Nephron progenitor cell (in vitro differentiated cells): ENCODE data around the gene DPP6.

Source experiments
- DNase-seq: peaks from one replicate; pipeline ENCODE4 v3.0.0; 2021
- H3K27ac Mint-ChIP-seq: 2 replicates; pipeline ENCODE4 v1.8.0; 2021; ENCODE audit warnings: mild to moderate bottlenecking, moderate library complexity, mixed read lengths
- H3K27me3 Mint-ChIP-seq: 2 replicates; pipeline ENCODE4 v1.8.0; 2021; ENCODE audit warnings: mild to moderate bottlenecking, low read depth, mixed read lengths; ENCODE audit not compliant: poor library complexity
- H3K36me3 Mint-ChIP-seq: 2 replicates; pipeline ENCODE4 v1.8.0; 2021; ENCODE audit warnings: low read depth, mixed read lengths
- H3K4me1 Mint-ChIP-seq: 2 replicates; pipeline ENCODE4 v1.8.0; 2021; ENCODE audit warnings: mixed read lengths
- H3K4me3 Mint-ChIP-seq: 2 replicates; pipeline ENCODE4 v1.8.0; 2021; ENCODE audit warnings: mild to moderate bottlenecking, moderate library complexity, mixed read lengths
- H3K9me3 Mint-ChIP-seq: 2 replicates; pipeline ENCODE4 v1.8.0; 2021; ENCODE audit warnings: mild to moderate bottlenecking, moderate library complexity, mixed read lengths
- CTCF ChIP-seq: fragments of 200-600 bp; sonication (generic); IDR thresholded peaks from 2 replicates; pipeline ENCODE4 v1.5.0; 2021; ENCODE audit warnings: antibody characterized with exemption

Gene DPP6

GRCh38 chr7:154896076-154896475 lies 843.9 kb downstream of the DPP6 start:
- DNase-seq, result no peak
- TF ChIP-seq CTCF, result no peak
- Mint-ChIP-seq H3K27me3 (no peaks in the 10 kb centered on the region), H3K4me3 (no peak overlapping the region), H3K36me3 (no peaks in the 10 kb centered on the region), H3K27ac (no peak overlapping the region), H3K9me3 (no peaks in the 10 kb centered on the region), H3K4me1 (peaks cover 11% of the 10 kb centered on the region)

GRCh38 chr7:154898973-154899855 lies 847.0 kb downstream of the DPP6 start:
- Mint-ChIP-seq H3K27ac (no peak overlapping the region), H3K4me1 (peaks cover 11% of the 10 kb centered on the region), H3K4me3 (no peak overlapping the region), H3K36me3 (no peaks in the 10 kb centered on the region), H3K9me3 (peaks cover 4% of the 10 kb centered on the region), H3K27me3 (no peaks in the 10 kb centered on the region)
- no peak for TF ChIP-seq CTCF
- DNase-seq, result no peak

GRCh38 chr7:154899862-154900261 lies 847.7 kb downstream of the DPP6 start:
- no peak for TF ChIP-seq CTCF
- Mint-ChIP-seq H3K4me1 (peaks cover 11% of the 10 kb centered on the region), H3K9me3 (peaks cover 9% of the 10 kb centered on the region), H3K27me3 (no peaks in the 10 kb centered on the region), H3K36me3 (no peaks in the 10 kb centered on the region), H3K27ac (no peak overlapping the region), H3K4me3 (no peak overlapping the region)
- DNase-seq, result no peak

GRCh38 chr7:154902600-154903082 lies 850.4 kb downstream of the DPP6 start:
- DNase-seq, result no peak
- no peak overlapping the region for H3K27ac Mint-ChIP-seq
- TF ChIP-seq CTCF, result no peak
- H3K27me3 Mint-ChIP-seq, result peaks cover 3% of the 10 kb centered on the region
- peaks cover 6% of the 10 kb centered on the region for H3K4me1 Mint-ChIP-seq
- peaks cover 18% of the 10 kb centered on the region for H3K9me3 Mint-ChIP-seq
- H3K36me3 Mint-ChIP-seq, result no peaks in the 10 kb centered on the region
- H3K4me3 Mint-ChIP-seq, result no peak overlapping the region

- no peak for DNase-seq
- Mint-ChIP-seq H3K4me3 (no peak overlapping the region), H3K36me3 (no peaks in the 10 kb centered on the region), H3K27ac (no peak overlapping the region), H3K9me3 (peaks cover 23% of the 10 kb centered on the region), H3K4me1 (peaks cover 6% of the 10 kb centered on the region), H3K27me3 (peaks cover 3% of the 10 kb centered on the region)
- TF ChIP-seq CTCF, result no peak
Measured at GRCh38 chr7:154903083-154903731, 851.0 kb downstream of the DPP6 start.
